Measurements from ENCODE around the gene PSD. TPM values are rescaled to one million over a fixed set of nuclear protein-coding genes. Genes with fewer than 3 reads are reported as not detected.
A peak's percentile ranks its signal among the peaks of the same experiment; 100 is the strongest.

The PSD gene
- total and polyA plus RNA-seq, 4 donors, result 0.16 to 1.4 (median 0.29) TPM

DNA sequence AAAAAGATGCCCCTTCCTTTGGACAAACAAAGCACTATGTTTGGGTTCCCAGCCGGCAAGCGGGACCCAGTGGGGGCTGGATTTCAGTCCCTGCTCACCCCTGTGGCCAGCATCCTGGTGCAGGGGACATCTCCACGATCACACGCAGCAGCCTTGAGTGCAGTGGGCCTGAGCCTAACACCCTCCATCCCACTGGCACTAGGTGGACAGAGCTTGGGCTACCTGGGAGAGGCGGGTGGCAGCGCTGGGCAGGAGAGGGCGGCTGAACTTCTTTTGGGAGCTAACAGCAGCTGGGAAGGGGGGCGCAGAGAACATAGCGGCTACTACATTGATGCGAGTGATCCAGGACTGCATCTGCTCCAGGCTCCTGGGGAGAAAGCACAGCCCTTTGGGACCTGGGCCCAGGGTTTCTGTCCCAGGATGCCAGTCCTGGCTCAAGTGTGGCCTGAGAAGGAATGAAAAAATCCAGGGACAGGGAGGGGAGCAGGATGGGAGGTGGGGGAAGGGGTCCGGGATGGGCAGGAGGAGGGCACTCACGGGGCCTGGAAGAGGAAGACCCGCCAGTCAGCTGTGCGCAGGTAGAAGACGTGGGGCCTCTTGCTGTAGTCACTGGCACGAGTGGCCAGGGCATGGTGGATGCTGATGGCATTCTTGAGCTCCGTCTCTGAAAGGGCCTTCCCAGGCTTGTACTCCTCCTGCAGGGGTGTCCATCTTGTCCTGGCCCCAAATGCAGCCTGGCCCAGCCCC is 14.1 kb downstream of the PSD start:
- no peak for ATAC-seq (ENCODE audit: low FRiP score)
- Histone ChIP-seq H3K9me3 (ENCODE audit: control insufficient read depth, low read length) (no peaks in the 10 kb centered on the region), H3K27ac (ENCODE audit: low read depth in 1 of 2, low read length in 2 of 2) (no peak overlapping the region), H3K4me3 (ENCODE audit: low read length in 2 of 2) (no peak overlapping the region), H3K36me3 (ENCODE audit: control insufficient read depth in 1 of 2, insufficient read depth in 2 of 2, low read length in 1 of 2) (no peaks in the 10 kb centered on the region), H3K27me3 (ENCODE audit: control insufficient read depth in 1 of 2, insufficient read depth in 2 of 2, low read length in 1 of 2) (no peaks in the 10 kb centered on the region), H3K4me1 (ENCODE audit: control insufficient read depth in 1 of 2, insufficient read depth in 2 of 2, low read length in 2 of 2) (no peaks in the 10 kb centered on the region)
- WGBS, 2 donors, result 88 to 91% methylated on average over 16 to 17 of the region's 17 CpGs
- intact Hi-C loops (cut with DNase I), result no loop called here
- peak in 1 of 2 donors; percentile 29 for DNase-seq

DNA sequence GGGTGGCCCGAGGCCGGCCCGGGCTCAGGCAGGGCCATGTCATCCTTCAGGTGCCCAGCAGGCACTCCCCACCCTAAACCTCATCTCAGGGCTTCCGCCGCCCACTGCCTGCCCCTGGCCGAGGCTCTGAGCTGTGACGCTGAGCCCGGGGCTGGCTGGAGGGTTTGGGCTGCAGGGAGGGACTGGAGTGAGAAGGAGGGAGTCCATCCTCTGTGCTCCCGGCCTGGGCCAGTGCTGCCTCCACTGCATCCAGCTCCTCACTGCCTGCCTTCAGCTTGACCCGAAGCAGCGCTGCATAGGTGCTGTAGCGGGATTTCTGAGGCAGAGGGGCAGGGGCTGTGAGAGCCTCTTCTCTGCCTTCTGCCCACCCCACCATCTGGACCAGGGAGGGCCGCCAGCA is 15.5 kb downstream of the PSD start:
- intact Hi-C loops (cut with DNase I), result no loop called here
- ATAC-seq (ENCODE audit: low FRiP score) (no peak), DNase-seq (no peak)
- WGBS, 2 donors, result 86% methylated on average over 13 of the region's 13 CpGs
- no peaks in the 10 kb centered on the region for H3K27me3 ChIP-seq (ENCODE audit: control insufficient read depth in 1 of 2, insufficient read depth in 2 of 2, low read length in 1 of 2)
- no peaks in the 10 kb centered on the region for H3K4me1 ChIP-seq (ENCODE audit: control insufficient read depth in 1 of 2, insufficient read depth in 2 of 2, low read length in 2 of 2)
- no peaks in the 10 kb centered on the region for H3K9me3 ChIP-seq (ENCODE audit: control insufficient read depth, low read length)
- H3K36me3 ChIP-seq (ENCODE audit: control insufficient read depth in 1 of 2, insufficient read depth in 2 of 2, low read length in 1 of 2), result no peaks in the 10 kb centered on the region
- H3K4me3 ChIP-seq (ENCODE audit: low read length in 2 of 2), result no peak overlapping the region
- no peak overlapping the region for H3K27ac ChIP-seq (ENCODE audit: low read depth in 1 of 2, low read length in 2 of 2)

DNA sequence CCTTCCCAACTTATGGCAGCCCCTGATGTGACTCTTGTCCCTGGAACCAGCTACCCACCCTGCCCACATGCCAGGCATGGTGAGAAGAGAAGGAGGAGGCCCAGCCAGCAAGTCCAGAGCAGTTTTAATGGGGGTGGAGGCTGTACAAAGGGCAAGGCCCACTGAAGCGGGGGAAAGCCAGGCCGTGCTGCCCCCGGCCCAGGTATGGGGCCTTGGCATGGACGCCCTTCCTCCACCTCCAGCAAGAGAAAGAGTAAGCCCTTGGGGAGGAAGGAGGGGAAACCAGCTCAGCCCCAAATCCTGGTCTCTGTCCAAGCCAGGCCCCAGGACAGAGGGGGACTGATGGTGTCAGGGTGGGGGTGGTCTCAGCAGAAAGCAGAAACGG is 16.1 kb downstream of the PSD start:
- H3K9me3 ChIP-seq (ENCODE audit: control insufficient read depth, low read length), result no peaks in the 10 kb centered on the region
- H3K4me3 ChIP-seq (ENCODE audit: low read length in 2 of 2), result no peak overlapping the region
- no peaks in the 10 kb centered on the region for H3K4me1 ChIP-seq (ENCODE audit: control insufficient read depth in 1 of 2, insufficient read depth in 2 of 2, low read length in 2 of 2)
- 86 to 90% methylated on average over 5 of the region's 5 CpGs for WGBS, 2 donors
- no peaks in the 10 kb centered on the region for H3K27me3 ChIP-seq (ENCODE audit: control insufficient read depth in 1 of 2, insufficient read depth in 2 of 2, low read length in 1 of 2)
- ATAC-seq (ENCODE audit: low FRiP score) (no peak), DNase-seq (no peak)
- H3K27ac ChIP-seq (ENCODE audit: low read depth in 1 of 2, low read length in 2 of 2), result no peak overlapping the region
- H3K36me3 ChIP-seq (ENCODE audit: control insufficient read depth in 1 of 2, insufficient read depth in 2 of 2, low read length in 1 of 2), result no peaks in the 10 kb centered on the region
- intact Hi-C loops (cut with DNase I), result no loop called here

DNA sequence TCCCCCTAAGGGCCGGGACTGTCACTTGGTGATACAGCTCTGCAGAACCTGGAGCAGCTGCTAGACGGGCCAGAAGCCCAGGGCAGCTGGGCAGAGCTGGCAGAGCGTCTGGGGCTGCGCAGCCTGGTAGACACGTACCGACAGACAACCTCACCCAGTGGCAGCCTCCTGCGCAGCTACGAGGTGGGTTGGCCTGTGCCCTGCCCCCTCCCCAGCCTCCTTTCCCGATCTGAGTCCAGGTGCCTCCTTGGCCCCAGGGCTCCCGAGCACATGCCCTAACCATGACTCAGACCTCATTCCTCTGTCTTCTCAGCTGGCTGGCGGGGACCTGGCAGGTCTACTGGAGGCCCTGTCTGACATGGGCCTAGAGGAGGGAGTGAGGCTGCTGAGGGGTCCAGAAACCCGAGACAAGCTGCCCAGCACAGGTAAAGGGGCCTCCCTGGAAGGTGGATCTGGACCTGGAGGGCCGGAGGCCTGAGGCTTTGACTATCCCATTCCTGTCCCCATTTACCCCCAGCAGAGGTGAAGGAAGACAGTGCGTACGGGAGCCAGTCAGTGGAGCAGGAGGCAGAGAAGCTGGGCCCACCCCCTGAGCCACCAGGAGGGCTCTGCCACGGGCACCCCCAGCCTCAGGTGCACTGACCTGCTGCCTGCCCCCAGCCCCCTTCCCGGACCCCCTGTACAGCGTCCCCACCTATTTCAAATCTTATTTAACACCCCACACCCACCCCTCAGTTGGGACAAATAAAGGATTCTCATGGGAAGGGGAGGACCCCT is 16.7 kb downstream of the PSD start:
- Histone ChIP-seq H3K9me3 (ENCODE audit: control insufficient read depth, low read length) (no peaks in the 10 kb centered on the region), H3K27ac (ENCODE audit: low read depth in 1 of 2, low read length in 2 of 2) (no peak overlapping the region), H3K36me3 (ENCODE audit: control insufficient read depth in 1 of 2, insufficient read depth in 2 of 2, low read length in 1 of 2) (no peaks in the 10 kb centered on the region), H3K4me3 (ENCODE audit: low read length in 2 of 2) (no peak overlapping the region), H3K4me1 (ENCODE audit: control insufficient read depth in 1 of 2, insufficient read depth in 2 of 2, low read length in 2 of 2) (no peaks in the 10 kb centered on the region), H3K27me3 (ENCODE audit: control insufficient read depth in 1 of 2, insufficient read depth in 2 of 2, low read length in 1 of 2) (no peaks in the 10 kb centered on the region)
- intact Hi-C loops (cut with DNase I), result loop anchor here in 1 of 2 donors (2.0 kb wide), 1 partner anchor 173 kb away; no protein-coding TSS in a partner anchor
- DNase-seq, result no peak
- ATAC-seq (ENCODE audit: low FRiP score), result no peak
- whole genome bisulfite sequencing, 2 donors, result 76 to 77% methylated on average over 18 of the region's 18 CpGs

DNA sequence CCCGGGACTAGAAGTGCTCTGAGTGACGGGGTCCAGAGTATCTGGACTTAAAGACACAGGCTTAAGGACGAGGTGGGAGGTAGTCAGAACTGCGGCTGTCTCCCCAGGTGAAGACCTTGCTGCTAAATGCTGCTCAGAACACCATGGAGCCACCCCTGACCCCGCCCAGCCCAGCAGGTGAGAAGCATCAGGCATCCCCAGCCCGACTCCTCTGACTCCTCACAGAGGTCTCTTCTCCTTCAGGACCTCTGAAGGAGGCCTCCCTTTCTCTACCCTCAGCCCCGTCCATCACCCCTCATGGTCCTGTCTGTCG is 17.3 kb downstream of the PSD start:
- intact Hi-C loops (cut with DNase I), result loop anchor here in 1 of 2 donors (2.0 kb wide), 1 partner anchor 172 kb away; no protein-coding TSS in a partner anchor

DNA sequence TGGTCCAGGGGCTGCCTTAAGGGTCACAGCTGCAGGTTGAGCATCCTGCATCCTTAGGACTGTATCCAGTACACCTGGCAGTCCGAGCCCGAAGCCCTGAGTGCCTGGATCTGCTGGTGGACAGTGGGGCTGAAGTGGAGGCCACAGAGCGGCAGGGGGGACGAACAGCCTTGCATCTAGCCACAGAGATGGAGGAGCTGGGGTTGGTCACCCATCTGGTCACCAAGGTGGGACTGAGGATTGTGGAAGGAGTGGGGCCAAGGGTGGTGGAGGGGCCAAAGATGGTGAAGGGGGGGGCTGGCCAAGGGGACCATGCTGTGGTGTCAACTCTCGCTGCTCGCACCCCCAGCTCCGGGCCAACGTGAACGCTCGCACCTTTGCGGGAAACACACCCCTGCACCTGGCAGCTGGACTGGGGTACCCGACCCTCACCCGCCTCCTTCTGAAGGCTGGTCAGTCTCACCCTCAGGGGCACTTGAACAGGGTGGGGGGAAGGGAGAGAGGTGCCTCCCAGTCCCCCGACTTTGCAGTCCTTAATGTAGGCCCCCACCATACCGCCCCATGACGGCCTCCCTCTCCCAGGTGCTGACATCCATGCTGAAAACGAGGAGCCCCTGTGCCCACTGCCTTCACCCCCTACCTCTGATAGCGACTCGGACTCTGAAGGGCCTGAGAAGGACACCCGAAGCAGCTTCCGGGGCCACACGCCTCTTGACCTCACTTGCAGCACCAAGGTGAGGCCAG is 17.8 kb downstream of the PSD start:
- H3K4me1 ChIP-seq (ENCODE audit: control insufficient read depth in 1 of 2, insufficient read depth in 2 of 2, low read length in 2 of 2), result no peaks in the 10 kb centered on the region
- WGBS, 2 donors, result 90 to 91% methylated on average over 22 of the region's 22 CpGs

More for the DNA sequence above, 17.3 kb downstream of the PSD start:
- Histone ChIP-seq H3K36me3 (ENCODE audit: control insufficient read depth in 1 of 2, insufficient read depth in 2 of 2, low read length in 1 of 2) (no peaks in the 10 kb centered on the region), H3K27ac (ENCODE audit: low read depth in 1 of 2, low read length in 2 of 2) (no peak overlapping the region), H3K4me1 (ENCODE audit: control insufficient read depth in 1 of 2, insufficient read depth in 2 of 2, low read length in 2 of 2) (no peaks in the 10 kb centered on the region), H3K4me3 (ENCODE audit: low read length in 2 of 2) (no peak overlapping the region), H3K9me3 (ENCODE audit: control insufficient read depth, low read length) (no peaks in the 10 kb centered on the region), H3K27me3 (ENCODE audit: control insufficient read depth in 1 of 2, insufficient read depth in 2 of 2, low read length in 1 of 2) (no peaks in the 10 kb centered on the region)
- no peak for ATAC-seq (ENCODE audit: low FRiP score)
- DNase-seq, result no peak
- 92 to 95% methylated on average over 8 of the region's 8 CpGs for WGBS, 2 donors

DNA sequence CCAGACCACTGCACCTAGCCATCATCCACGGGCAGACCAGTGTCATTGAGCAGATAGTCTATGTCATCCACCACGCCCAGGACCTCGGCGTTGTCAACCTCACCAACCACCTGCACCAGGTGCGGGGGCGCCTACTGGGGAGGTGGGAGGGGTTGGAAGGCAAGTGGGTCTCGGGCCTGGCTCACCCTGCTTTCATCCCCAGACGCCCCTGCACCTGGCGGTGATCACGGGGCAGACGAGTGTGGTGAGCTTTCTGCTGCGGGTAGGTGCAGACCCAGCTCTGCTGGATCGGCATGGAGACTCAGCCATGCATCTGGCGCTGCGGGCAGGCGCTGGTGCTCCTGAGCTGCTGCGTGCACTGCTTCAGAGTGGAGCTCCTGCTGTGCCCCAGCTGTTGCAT is 18.5 kb downstream of the PSD start:
- H3K27me3 ChIP-seq (ENCODE audit: control insufficient read depth in 1 of 2, insufficient read depth in 2 of 2, low read length in 1 of 2), result no peaks in the 10 kb centered on the region
- H3K27ac ChIP-seq (ENCODE audit: low read depth in 1 of 2, low read length in 2 of 2), result no peak overlapping the region
- no peak overlapping the region for H3K4me3 ChIP-seq (ENCODE audit: low read length in 2 of 2)
- H3K4me1 ChIP-seq (ENCODE audit: control insufficient read depth in 1 of 2, insufficient read depth in 2 of 2, low read length in 2 of 2), result no peaks in the 10 kb centered on the region
- 81 to 82% methylated on average over 17 of the region's 17 CpGs for WGBS, 2 donors
- DNase-seq (no peak), ATAC-seq (ENCODE audit: low FRiP score) (no peak)
- H3K9me3 ChIP-seq (ENCODE audit: control insufficient read depth, low read length), result no peaks in the 10 kb centered on the region
- H3K36me3 ChIP-seq (ENCODE audit: control insufficient read depth in 1 of 2, insufficient read depth in 2 of 2, low read length in 1 of 2), result no peaks in the 10 kb centered on the region
- intact Hi-C loops (cut with DNase I), result loop anchor here in 1 of 2 donors (2.0 kb wide), 1 partner anchor 171 kb away; no protein-coding TSS in a partner anchor

More for the DNA sequence above, 17.8 kb downstream of the PSD start:
- no peak overlapping the region for H3K27ac ChIP-seq (ENCODE audit: low read depth in 1 of 2, low read length in 2 of 2)
- ATAC-seq (ENCODE audit: low FRiP score) (no peak), DNase-seq (no peak)
- no peaks in the 10 kb centered on the region for H3K9me3 ChIP-seq (ENCODE audit: control insufficient read depth, low read length)
- H3K4me3 ChIP-seq (ENCODE audit: low read length in 2 of 2), result no peak overlapping the region
- H3K36me3 ChIP-seq (ENCODE audit: control insufficient read depth in 1 of 2, insufficient read depth in 2 of 2, low read length in 1 of 2), result no peaks in the 10 kb centered on the region
- H3K27me3 ChIP-seq (ENCODE audit: control insufficient read depth in 1 of 2, insufficient read depth in 2 of 2, low read length in 1 of 2), result no peaks in the 10 kb centered on the region
- intact Hi-C loops (cut with DNase I), result loop anchor here in 1 of 2 donors (2.0 kb wide), 1 partner anchor 172 kb away; no protein-coding TSS in a partner anchor

DNA sequence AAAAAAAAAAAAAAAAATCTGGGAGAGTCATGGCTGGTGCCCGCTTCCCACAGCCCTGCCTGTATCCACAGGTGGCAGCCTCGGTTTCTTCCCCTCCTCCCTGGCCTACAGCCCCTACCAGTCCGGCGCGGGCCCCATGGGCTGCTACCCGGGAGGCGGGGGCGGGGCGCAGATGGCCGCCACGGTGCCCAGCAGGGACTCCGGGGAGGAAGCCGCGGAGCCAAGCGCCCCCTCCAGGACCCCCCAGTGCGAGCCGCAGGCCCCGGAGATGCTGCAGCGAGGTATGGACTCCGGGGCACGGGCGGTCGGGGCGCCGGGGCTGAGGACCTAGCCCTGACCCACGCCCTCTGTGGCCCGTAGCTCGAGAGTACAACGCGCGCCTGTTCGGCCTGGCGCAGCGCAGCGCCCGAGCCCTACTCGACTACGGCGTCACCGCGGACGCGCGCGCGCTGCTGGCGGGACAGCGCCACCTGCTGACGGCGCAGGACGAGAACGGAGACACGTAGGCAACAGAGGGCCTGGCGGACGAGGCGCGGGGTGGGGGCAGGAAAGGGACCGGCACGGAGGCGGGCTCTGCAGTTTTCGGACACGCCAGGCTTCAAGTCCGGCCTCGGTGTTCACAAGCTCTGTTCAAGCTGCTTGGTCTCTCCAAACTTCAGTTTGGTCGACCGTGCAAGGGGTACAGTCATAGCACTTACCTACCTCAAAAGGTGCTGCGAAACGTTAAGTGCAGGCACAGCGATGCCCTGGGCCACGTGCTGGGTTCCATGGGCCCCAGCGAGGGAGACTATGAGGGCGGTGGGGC is 19.2 kb downstream of the PSD start:
- ATAC-seq (ENCODE audit: low FRiP score), result peak; percentile 88
- Histone ChIP-seq H3K4me1 (ENCODE audit: control insufficient read depth in 1 of 2, insufficient read depth in 2 of 2, low read length in 2 of 2) (no peaks in the 10 kb centered on the region), H3K36me3 (ENCODE audit: control insufficient read depth in 1 of 2, insufficient read depth in 2 of 2, low read length in 1 of 2) (no peaks in the 10 kb centered on the region), H3K27ac (ENCODE audit: low read depth in 1 of 2, low read length in 2 of 2) (no peak overlapping the region), H3K9me3 (ENCODE audit: control insufficient read depth, low read length) (no peaks in the 10 kb centered on the region), H3K27me3 (ENCODE audit: control insufficient read depth in 1 of 2, insufficient read depth in 2 of 2, low read length in 1 of 2) (no peaks in the 10 kb centered on the region), H3K4me3 (ENCODE audit: low read length in 2 of 2) (peak overlapping the region in 1 of 2 donors; percentile 39)
- peak; percentile 93 to 97 for DNase-seq
- intact Hi-C loops (cut with DNase I), result loop anchor here (2.0 to 10.0 kb wide), 4 partner anchors 78 to 245 kb away; partner anchors contain the start of genes ELOVL3 (in 1 of the 2) and NOLC1 (in 1 of the 2)
- 2% methylated on average over 66 to 72 of the region's 72 CpGs for WGBS, 2 donors
